Panc1 (cell line): ENCODE measurements around the gene PGA3.
"Not testable (repeated sequence)": the region's sequence is repeated elsewhere in the genome, so short reads cannot be mapped to it uniquely, and the experiment has no call there.

ENCODE experiments used
- CTCF ChIP-seq: fragments of 450-650 bp; IDR thresholded peaks from 2 replicates; pipeline ENCODE4 v1.5.1; 2017; ENCODE audit warnings: mild to moderate bottlenecking
- POLR2AphosphoS5 ChIP-seq: IDR thresholded peaks from 2 replicates; pipeline ENCODE4 v1.6.1; 2012; ENCODE audit warnings: mild to moderate bottlenecking, low read depth, low read length, moderate library complexity
- SIN3A ChIP-seq: IDR thresholded peaks from 2 replicates; pipeline ENCODE4 v1.6.1; 2012; ENCODE audit warnings: low read depth, mild to moderate bottlenecking, low read length, moderate library complexity, borderline replicate concordance; ENCODE audit not compliant: insufficient read depth
- TCF7L2 ChIP-seq: IDR thresholded peaks from 2 replicates; pipeline ENCODE4 v1.6.1; 2011; ENCODE audit warnings: mild to moderate bottlenecking, low read depth, low read length, inconsistent platforms
- TF ChIP-seq, protein P1 (sequence below), 2 experiments: IDR thresholded peaks; 2 replicates each; pipeline ENCODE4 v1.6.1; 2011 to 2012; ENCODE audit warnings: low read depth in 2 of 2, control low read depth in 1 of 2, low read length in 1 of 2, mild to moderate bottlenecking in 1 of 2, moderate library complexity in 1 of 2; ENCODE audit not compliant: insufficient read depth in 1 of 2

GRCh38 chr11:61226457-61227137 lies 23.3 kb downstream of the PGA3 start:
- not testable (repeated sequence) for TF ChIP-seq CTCF, SIN3A, POLR2AphosphoS5, TCF7L2
- TF ChIP-seq, protein P1, sequence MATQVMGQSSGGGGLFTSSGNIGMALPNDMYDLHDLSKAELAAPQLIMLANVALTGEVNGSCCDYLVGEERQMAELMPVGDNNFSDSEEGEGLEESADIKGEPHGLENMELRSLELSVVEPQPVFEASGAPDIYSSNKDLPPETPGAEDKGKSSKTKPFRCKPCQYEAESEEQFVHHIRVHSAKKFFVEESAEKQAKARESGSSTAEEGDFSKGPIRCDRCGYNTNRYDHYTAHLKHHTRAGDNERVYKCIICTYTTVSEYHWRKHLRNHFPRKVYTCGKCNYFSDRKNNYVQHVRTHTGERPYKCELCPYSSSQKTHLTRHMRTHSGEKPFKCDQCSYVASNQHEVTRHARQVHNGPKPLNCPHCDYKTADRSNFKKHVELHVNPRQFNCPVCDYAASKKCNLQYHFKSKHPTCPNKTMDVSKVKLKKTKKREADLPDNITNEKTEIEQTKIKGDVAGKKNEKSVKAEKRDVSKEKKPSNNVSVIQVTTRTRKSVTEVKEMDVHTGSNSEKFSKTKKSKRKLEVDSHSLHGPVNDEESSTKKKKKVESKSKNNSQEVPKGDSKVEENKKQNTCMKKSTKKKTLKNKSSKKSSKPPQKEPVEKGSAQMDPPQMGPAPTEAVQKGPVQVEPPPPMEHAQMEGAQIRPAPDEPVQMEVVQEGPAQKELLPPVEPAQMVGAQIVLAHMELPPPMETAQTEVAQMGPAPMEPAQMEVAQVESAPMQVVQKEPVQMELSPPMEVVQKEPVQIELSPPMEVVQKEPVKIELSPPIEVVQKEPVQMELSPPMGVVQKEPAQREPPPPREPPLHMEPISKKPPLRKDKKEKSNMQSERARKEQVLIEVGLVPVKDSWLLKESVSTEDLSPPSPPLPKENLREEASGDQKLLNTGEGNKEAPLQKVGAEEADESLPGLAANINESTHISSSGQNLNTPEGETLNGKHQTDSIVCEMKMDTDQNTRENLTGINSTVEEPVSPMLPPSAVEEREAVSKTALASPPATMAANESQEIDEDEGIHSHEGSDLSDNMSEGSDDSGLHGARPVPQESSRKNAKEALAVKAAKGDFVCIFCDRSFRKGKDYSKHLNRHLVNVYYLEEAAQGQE (IDR thresholded peaks at IDR 0.05; ENCODE audit: insufficient read depth in 1 of 2, low read depth in 2 of 2, low read length in 1 of 2): not testable (repeated sequence)
